CD4-positive, alpha-beta T cell treated with Interleukin-15 for 4 hours (primary cell): ENCODE data around the gene TNFRSF25.
"Not testable (repeated sequence)": the region's sequence is repeated elsewhere in the genome, so short reads cannot be mapped to it uniquely, and the experiment has no call there.

Experiments used
- DNase-seq: peaks from one replicate; pipeline ENCODE4 v3.0.0-alpha.2; 2020; ENCODE audit warnings: low spot score

TNFRSF25 gene

GRCh38 chr1:6435129-6435528 is 30.8 kb downstream of the TNFRSF25 start:
- DNase-seq, result no peak

- DNase-seq, result no peak
Measured at GRCh38 chr1:6434186-6434585, 31.8 kb downstream of the TNFRSF25 start.

GRCh38 chr1:6431645-6432579 is 34.1 kb downstream of the TNFRSF25 start:
- not testable (repeated sequence) for DNase-seq

- not testable (repeated sequence) for DNase-seq
Measured at GRCh38 chr1:6429660-6430411, 36.1 kb downstream of the TNFRSF25 start.

GRCh38 chr1:6428453-6428852 is 37.5 kb downstream of the TNFRSF25 start:
- DNase-seq, result not testable (repeated sequence)

GRCh38 chr1:6427441-6428390 is 38.3 kb downstream of the TNFRSF25 start:
- no peak for DNase-seq

- no peak for DNase-seq
Measured at GRCh38 chr1:6426972-6427350, 39.0 kb downstream of the TNFRSF25 start.

GRCh38 chr1:6426277-6426971 is 39.5 kb downstream of the TNFRSF25 start:
- DNase-seq, result no peak

- DNase-seq, result no peak
Measured at GRCh38 chr1:6425658-6426057, 40.3 kb downstream of the TNFRSF25 start.

GRCh38 chr1:6424619-6425593 is 41.1 kb downstream of the TNFRSF25 start, which contains the start of gene ESPN:
ESPN (plus strand) TSS chr1:6424776; CDS start chr1:6424956, 180 bp downstream.
- DNase-seq, result no peak

GRCh38 chr1:6424000-6424565 is 41.9 kb downstream of the TNFRSF25 start:
- no peak for DNase-seq

GRCh38 chr1:6423321-6423999 is 42.5 kb downstream of the TNFRSF25 start:
- DNase-seq, result peak; percentile 76

- DNase-seq, result no peak
Measured at GRCh38 chr1:6421266-6421665, 44.7 kb downstream of the TNFRSF25 start.

GRCh38 chr1:6420454-6421042 is 45.4 kb downstream of the TNFRSF25 start:
- DNase-seq, result no peak

GRCh38 chr1:6419804-6420453 is 46.0 kb downstream of the TNFRSF25 start, which contains the start of gene HES2:
HES2 (minus strand) TSS chr1:6419919; CDS start chr1:6419820, 99 bp downstream.
- DNase-seq, result no peak

GRCh38 chr1:6419397-6419803 is 46.6 kb downstream of the TNFRSF25 start:
- no peak for DNase-seq

- DNase-seq, result no peak
Measured at GRCh38 chr1:6418668-6419396, 47.1 kb downstream of the TNFRSF25 start.
